HEK293 (cell line): ENCODE results near the gene FAM180A.

ENCODE experiments used
- CTCF ChIA-PET: fragments of 350-600 bp; formaldehyde crosslinking; extraction: SDS; loops from one replicate; lab custom pipeline; 2021; ENCODE audit warnings: antibody characterized with exemption; lab: Yijun Ruan, JAX
- POLR2A ChIA-PET: fragments of 300-600 bp; formaldehyde crosslinking; extraction: SDS; loops from one replicate; lab custom pipeline; 2020; ENCODE audit warnings: antibody characterized with exemption, inconsistent platforms; lab: Yijun Ruan, JAX
- H3K27ac ChIP-seq: fragments of 200-500 bp; sonication (Bioruptor generic); 2 replicates; pipeline ENCODE4 v1.5.1; 2014; ENCODE audit warnings: low read depth, low read length, control low read depth, inconsistent platforms; ENCODE audit errors: extremely low read depth
- H3K36me3 ChIP-seq, 2 experiments: fragments of 200-500 bp in 1 of 2; sonication (Bioruptor generic) in 1 of 2; 1 replicate in 1 of 2; 2 replicates in 1 of 2; pipeline ENCODE4 v1.5.1; 2014 to 2017; ENCODE audit warnings: inconsistent platforms in 2 of 2, low read length in 2 of 2; ENCODE audit not compliant: control insufficient read depth in 2 of 2, insufficient read depth in 1 of 2
- H3K4me1 ChIP-seq: fragments of 200-500 bp; sonication (Bioruptor generic); 2 replicates; pipeline ENCODE4 v1.5.1; 2014; ENCODE audit warnings: mild to moderate bottlenecking, low read length, inconsistent platforms; ENCODE audit not compliant: control insufficient read depth, insufficient read depth
- H3K4me3 ChIP-seq: 2 replicates; pipeline ENCODE4 v1.5.1; 2011; ENCODE audit warnings: low read depth, mild to moderate bottlenecking, control low read depth, low read length, moderate library complexity
- H3K9me3 ChIP-seq: fragments of 200-500 bp; sonication (Bioruptor generic); 2 replicates; pipeline ENCODE4 v1.5.1; 2014; ENCODE audit warnings: low read depth, low read length, inconsistent platforms; ENCODE audit not compliant: control insufficient read depth, insufficient read depth
- GLIS1 ChIP-seq: fragments of 450-650 bp; formaldehyde crosslinking; IDR thresholded peaks from 2 replicates; pipeline ENCODE4 v1.5.1; 2016; ENCODE audit warnings: missing biosample characterization, missing genetic modification characterization
- HOXA7 ChIP-seq: sonication (generic); formaldehyde crosslinking; IDR thresholded peaks from 2 replicates; pipeline ENCODE4 v1.8.1; 2022; ENCODE audit warnings: missing genetic modification reagents, borderline replicate concordance
- IKZF3 ChIP-seq: fragments of 450-650 bp; IDR thresholded peaks from 2 replicates; pipeline ENCODE4 v1.5.0; 2018; ENCODE audit warnings: missing biosample characterization, mild to moderate bottlenecking, missing genetic modification characterization, moderate library complexity
- OVOL3 ChIP-seq: fragments of 450-650 bp; formaldehyde crosslinking; IDR thresholded peaks from 2 replicates; pipeline ENCODE4 v1.5.1; 2016; ENCODE audit warnings: missing biosample characterization, missing genetic modification characterization
- PRDM1 ChIP-seq: fragments of 450-650 bp; formaldehyde crosslinking; IDR thresholded peaks from 2 replicates; pipeline ENCODE4; 2016; ENCODE audit warnings: missing biosample characterization, missing genetic modification characterization
- SALL2 ChIP-seq: fragments of 450-650 bp; formaldehyde crosslinking; IDR thresholded peaks from 2 replicates; pipeline ENCODE4 v1.5.0; 2017; ENCODE audit warnings: missing biosample characterization, mild to moderate bottlenecking, missing genetic modification characterization, borderline replicate concordance
- TRIM28 ChIP-seq: IDR thresholded peaks from 2 replicates; pipeline ENCODE4 v1.6.1; 2011; ENCODE audit warnings: low read length, control low read depth, borderline replicate concordance
- ZBTB1 ChIP-seq: fragments of 450-650 bp; formaldehyde crosslinking; IDR thresholded peaks from 2 replicates; pipeline ENCODE4 v1.5.1; 2016; ENCODE audit warnings: missing biosample characterization, missing genetic modification characterization
- ZEB2 ChIP-seq: fragments of 450-650 bp; formaldehyde crosslinking; IDR thresholded peaks from 2 replicates; pipeline ENCODE4 v1.5.1; 2016; ENCODE audit warnings: missing biosample characterization, missing genetic modification characterization
- ZFP41 ChIP-seq: fragments of 450-650 bp; formaldehyde crosslinking; IDR thresholded peaks from 2 replicates; pipeline ENCODE4 v1.5.1; 2016; ENCODE audit warnings: missing biosample characterization, missing genetic modification characterization, borderline replicate concordance
- ZFP69B ChIP-seq: fragments of 450-650 bp; formaldehyde crosslinking; IDR thresholded peaks from 2 replicates; pipeline ENCODE4 v1.5.1; 2016; ENCODE audit warnings: missing biosample characterization, missing genetic modification characterization
- ZNF114 ChIP-seq: fragments of 450-650 bp; formaldehyde crosslinking; IDR thresholded peaks from 2 replicates; pipeline ENCODE4 v1.5.0; 2017; ENCODE audit warnings: missing biosample characterization, missing genetic modification characterization
- ZNF169 ChIP-seq: fragments of 450-650 bp; formaldehyde crosslinking; IDR thresholded peaks from 2 replicates; pipeline ENCODE4 v1.5.1; 2016; ENCODE audit warnings: missing biosample characterization, missing genetic modification characterization
- ZNF175 ChIP-seq: fragments of 450-650 bp; formaldehyde crosslinking; IDR thresholded peaks from 2 replicates; pipeline ENCODE4 v1.5.1; 2016; ENCODE audit warnings: missing biosample characterization, missing genetic modification characterization
- ZNF184 ChIP-seq: fragments of 450-650 bp; IDR thresholded peaks from 2 replicates; pipeline ENCODE4 v1.5.1; 2018; ENCODE audit warnings: missing biosample characterization, mild to moderate bottlenecking, missing genetic modification characterization
- ZNF2 ChIP-seq: fragments of 450-650 bp; formaldehyde crosslinking; IDR thresholded peaks from 2 replicates; pipeline ENCODE4 v1.5.1; 2016; ENCODE audit warnings: missing biosample characterization, missing genetic modification characterization
- ZNF211 ChIP-seq: fragments of 450-650 bp; formaldehyde crosslinking; IDR thresholded peaks from 2 replicates; pipeline ENCODE4 v1.5.1; 2016; ENCODE audit warnings: low read depth, missing biosample characterization, missing genetic modification characterization
- ZNF350 ChIP-seq: fragments of 450-650 bp; formaldehyde crosslinking; IDR thresholded peaks from 2 replicates; pipeline ENCODE4 v1.5.0; 2017; ENCODE audit warnings: missing biosample characterization, mild to moderate bottlenecking, missing genetic modification characterization
- ZNF354C ChIP-seq: fragments of 450-650 bp; formaldehyde crosslinking; IDR thresholded peaks from 2 replicates; pipeline ENCODE4 v1.5.1; 2016; ENCODE audit warnings: missing biosample characterization, missing genetic modification characterization, low read depth, borderline replicate concordance
- ZNF433 ChIP-seq: fragments of 450-650 bp; formaldehyde crosslinking; IDR thresholded peaks from 2 replicates; pipeline ENCODE4 v1.5.1; 2016; ENCODE audit warnings: missing biosample characterization, missing genetic modification characterization, low read depth
- ZNF488 ChIP-seq: fragments of 450-650 bp; formaldehyde crosslinking; IDR thresholded peaks from 2 replicates; pipeline ENCODE4 v1.5.1; 2016; ENCODE audit warnings: missing biosample characterization, missing genetic modification characterization
- ZNF514 ChIP-seq: fragments of 450-650 bp; formaldehyde crosslinking; IDR thresholded peaks from 2 replicates; pipeline ENCODE4 v1.5.1; 2016; ENCODE audit warnings: missing biosample characterization, missing genetic modification characterization
- ZNF530 ChIP-seq: fragments of 450-650 bp; formaldehyde crosslinking; IDR thresholded peaks from 2 replicates; pipeline ENCODE4 v1.5.1; 2016; ENCODE audit warnings: low read depth, missing biosample characterization, missing genetic modification characterization
- ZNF544 ChIP-seq: fragments of 450-650 bp; formaldehyde crosslinking; IDR thresholded peaks from 2 replicates; pipeline ENCODE4 v1.5.0; 2017; ENCODE audit warnings: missing biosample characterization, missing genetic modification characterization
- ZNF585B ChIP-seq: fragments of 450-650 bp; formaldehyde crosslinking; IDR thresholded peaks from 2 replicates; pipeline ENCODE4 v1.5.1; 2016; ENCODE audit warnings: missing biosample characterization, missing genetic modification characterization
- ZNF596 ChIP-seq: fragments of 450-650 bp; IDR thresholded peaks from 2 replicates; pipeline ENCODE4 v1.5.0; 2018; ENCODE audit warnings: missing biosample characterization, mild to moderate bottlenecking, missing genetic modification characterization, moderate library complexity
- ZNF704 ChIP-seq: fragments of 450-650 bp; formaldehyde crosslinking; IDR thresholded peaks from 2 replicates; pipeline ENCODE4 v1.5.1; 2016; ENCODE audit warnings: missing biosample characterization, missing genetic modification characterization
- ZNF747 ChIP-seq: fragments of 450-650 bp; formaldehyde crosslinking; IDR thresholded peaks from 2 replicates; pipeline ENCODE4 v1.5.1; 2016; ENCODE audit warnings: missing biosample characterization, missing genetic modification characterization
- ZNF776 ChIP-seq: fragments of 450-650 bp; formaldehyde crosslinking; IDR thresholded peaks from 2 replicates; pipeline ENCODE4 v1.5.0; 2017; ENCODE audit warnings: missing biosample characterization, missing genetic modification characterization, borderline replicate concordance
- ZNF777 ChIP-seq: fragments of 450-650 bp; formaldehyde crosslinking; IDR thresholded peaks from 2 replicates; pipeline ENCODE4 v1.5.1; 2017; ENCODE audit warnings: missing biosample characterization, missing genetic modification characterization, borderline replicate concordance
- ZNF791 ChIP-seq: fragments of 450-650 bp; formaldehyde crosslinking; IDR thresholded peaks from 2 replicates; pipeline ENCODE4 v1.5.1; 2016; ENCODE audit warnings: missing biosample characterization, missing genetic modification characterization
- ZNF843 ChIP-seq: fragments of 450-650 bp; formaldehyde crosslinking; IDR thresholded peaks from 2 replicates; pipeline ENCODE4 v1.5.1; 2016; ENCODE audit warnings: missing biosample characterization, missing genetic modification characterization
- TF ChIP-seq, protein P1 (sequence below): fragments of 450-650 bp; formaldehyde crosslinking; IDR thresholded peaks from 2 replicates; pipeline ENCODE4 v1.5.1; 2016; ENCODE audit warnings: missing biosample characterization, missing genetic modification characterization
- TF ChIP-seq, protein P2 (sequence below): fragments of 450-650 bp; IDR thresholded peaks from 2 replicates; pipeline ENCODE4 v1.5.1; 2018; ENCODE audit warnings: missing biosample characterization, mild to moderate bottlenecking, missing genetic modification characterization

Gene FAM180A

GRCh38 chr7:135748770-135749169 is at the start of gene FAM180A:
Gene FAM180A, minus strand, starts transcription at chr7:135748813. Its CDS starts 233 bp downstream, at chr7:135748580.
- Histone ChIP-seq H3K9me3 (no peaks in the 10 kb centered on the region), H3K4me1 (no peaks in the 10 kb centered on the region), H3K36me3 (no peaks in the 10 kb centered on the region), H3K4me3 (no peak within 1 kb of the TSS)
- POLR2A ChIA-PET, result no interaction called here
- TF ChIP-seq ZNF544 (tag by site-specific recombination), result no peak
- TF ChIP-seq OVOL3 (tag by site-specific recombination), result no peak
- no peak for TF ChIP-seq HOXA7
- no peak for TF ChIP-seq ZNF175 (tag by site-specific recombination)
- no peak for TF ChIP-seq TRIM28
- no peak for TF ChIP-seq ZNF585B (tag by site-specific recombination)
- no peak for TF ChIP-seq ZNF350 (tag by site-specific recombination)
- TF ChIP-seq GLIS1 (tag by site-specific recombination), result no peak
- TF ChIP-seq ZNF169, result no peak
- TF ChIP-seq ZNF354C (tag by site-specific recombination), result no peak
- TF ChIP-seq ZNF777 (tag by site-specific recombination), result no peak
- no peak for TF ChIP-seq ZNF514 (tag by site-specific recombination)
- TF ChIP-seq ZNF530 (tag by site-specific recombination), result no peak
- no peak for TF ChIP-seq IKZF3 (tag by site-specific recombination)
- no peak for TF ChIP-seq ZNF211 (tag by site-specific recombination)
- no peak for TF ChIP-seq PRDM1 (tag by site-specific recombination)
- TF ChIP-seq, all 188 proteins: peak for 0
- no peak within 1 kb of the TSS for H3K27ac ChIP-seq
- CTCF ChIA-PET, result no interaction called here

GRCh38 chr7:135798095-135798494 is 49.5 kb upstream of the FAM180A start:
- ChIA-PET POLR2A (no interaction called here), CTCF (interaction anchor here (0.6 to 3.5 kb wide), 4 partner anchors 125 to 351 kb away, joined by 3 to 16 read pairs (median 5); no protein-coding TSS in a partner anchor)
- Histone ChIP-seq H3K9me3 (no peaks in the 10 kb centered on the region), H3K4me1 (no peaks in the 10 kb centered on the region), H3K4me3 (no peak overlapping the region), H3K36me3 (no peaks in the 10 kb centered on the region), H3K27ac (no peak overlapping the region)
- TF ChIP-seq ZNF843 (tag by site-specific recombination) (no peak), ZNF747 (tag by site-specific recombination) (no peak), ZNF791 (tag by site-specific recombination) (no peak), ZEB2 (tag by site-specific recombination) (no peak), ZFP69B (tag by site-specific recombination) (no peak), ZNF596 (tag by site-specific recombination) (no peak), ZNF488 (tag by site-specific recombination) (no peak), ZNF433 (tag by site-specific recombination) (no peak), ZNF2 (no peak), ZNF184 (tag by site-specific recombination) (no peak), ZNF114 (tag by site-specific recombination) (no peak), ZBTB1 (tag by site-specific recombination) (no peak), ZNF704 (no peak), SALL2 (tag by site-specific recombination) (no peak), ZNF776 (tag by site-specific recombination) (no peak), ZFP41 (tag by site-specific recombination) (no peak)
- TF ChIP-seq, protein P1, sequence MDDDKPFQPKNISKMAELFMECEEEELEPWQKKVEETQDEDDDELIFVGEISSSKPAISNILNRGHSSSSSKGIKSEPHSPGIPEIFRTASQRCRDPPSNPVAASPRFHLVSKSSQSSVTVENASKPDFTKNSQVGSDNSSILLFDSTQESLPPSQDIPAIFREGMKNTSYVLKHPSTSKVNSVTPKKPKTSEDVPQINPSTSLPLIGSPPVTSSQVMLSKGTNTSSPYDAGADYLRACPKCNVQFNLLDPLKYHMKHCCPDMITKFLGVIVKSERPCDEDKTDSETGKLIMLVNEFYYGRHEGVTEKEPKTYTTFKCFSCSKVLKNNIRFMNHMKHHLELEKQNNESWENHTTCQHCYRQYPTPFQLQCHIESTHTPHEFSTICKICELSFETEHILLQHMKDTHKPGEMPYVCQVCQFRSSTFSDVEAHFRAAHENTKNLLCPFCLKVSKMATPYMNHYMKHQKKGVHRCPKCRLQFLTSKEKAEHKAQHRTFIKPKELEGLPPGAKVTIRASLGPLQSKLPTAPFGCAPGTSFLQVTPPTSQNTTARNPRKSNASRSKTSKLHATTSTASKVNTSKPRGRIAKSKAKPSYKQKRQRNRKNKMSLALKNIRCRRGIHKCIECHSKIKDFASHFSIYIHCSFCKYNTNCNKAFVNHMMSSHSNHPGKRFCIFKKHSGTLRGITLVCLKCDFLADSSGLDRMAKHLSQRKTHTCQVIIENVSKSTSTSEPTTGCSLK (tag by site-specific recombination), result no peak
- TF ChIP-seq, protein P2, sequence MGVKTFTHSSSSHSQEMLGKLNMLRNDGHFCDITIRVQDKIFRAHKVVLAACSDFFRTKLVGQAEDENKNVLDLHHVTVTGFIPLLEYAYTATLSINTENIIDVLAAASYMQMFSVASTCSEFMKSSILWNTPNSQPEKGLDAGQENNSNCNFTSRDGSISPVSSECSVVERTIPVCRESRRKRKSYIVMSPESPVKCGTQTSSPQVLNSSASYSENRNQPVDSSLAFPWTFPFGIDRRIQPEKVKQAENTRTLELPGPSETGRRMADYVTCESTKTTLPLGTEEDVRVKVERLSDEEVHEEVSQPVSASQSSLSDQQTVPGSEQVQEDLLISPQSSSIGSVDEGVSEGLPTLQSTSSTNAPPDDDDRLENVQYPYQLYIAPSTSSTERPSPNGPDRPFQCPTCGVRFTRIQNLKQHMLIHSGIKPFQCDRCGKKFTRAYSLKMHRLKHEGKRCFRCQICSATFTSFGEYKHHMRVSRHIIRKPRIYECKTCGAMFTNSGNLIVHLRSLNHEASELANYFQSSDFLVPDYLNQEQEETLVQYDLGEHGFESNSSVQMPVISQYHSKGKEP (tag by site-specific recombination), result no peak
